ENCODE results near the gene NCDN.
"Not testable (repeated sequence)": the region's sequence is repeated elsewhere in the genome, so short reads cannot be mapped to it uniquely, and the experiment has no call there.

NCDN gene

DNA sequence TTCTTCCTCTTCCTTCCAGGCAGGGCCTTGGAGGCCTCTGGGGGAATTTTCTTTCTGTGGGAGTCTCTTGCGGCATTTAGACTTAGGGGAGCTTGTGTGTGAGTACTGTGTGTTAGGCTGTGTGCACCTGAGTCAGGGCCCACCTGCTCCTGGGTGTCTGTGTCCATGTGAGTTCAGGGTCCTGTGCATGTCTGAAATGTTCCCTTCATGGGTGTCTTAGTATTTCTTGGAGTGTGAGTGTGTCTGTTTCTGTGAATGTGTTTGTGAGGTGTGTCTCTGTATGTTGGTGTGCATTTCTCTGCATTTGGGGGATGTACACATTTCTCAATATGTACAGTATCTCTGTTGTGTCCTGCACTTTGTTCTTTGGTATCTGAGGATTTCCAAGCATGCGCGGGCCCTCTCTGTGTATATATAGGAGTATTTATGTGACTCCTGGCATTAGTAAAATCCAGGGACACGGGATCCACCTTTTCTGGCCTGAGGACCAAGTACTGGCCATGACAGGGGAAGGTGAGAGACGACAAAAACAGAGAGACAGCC is 17.9 kb downstream of the NCDN start:
- H2BK15ac ChIP-seq (ENCODE audit: low read length), result no peak overlapping the region
- no peak overlapping the region for H3K18ac ChIP-seq (ENCODE audit: low read length)
- no peak overlapping the region for H2AFZ ChIP-seq (ENCODE audit: low read length)
- no peak overlapping the region for H3K9ac ChIP-seq (ENCODE audit: low read depth, low read length, poor library complexity)
- peaks cover 55 to 86% (median 74%) of the 10 kb centered on the region in 3 experiments for H3K27me3 ChIP-seq (ENCODE audit: control insufficient read depth in 3 of 3, insufficient read depth in 3 of 3, low read depth in 1 of 3, low read length in 3 of 3)
- H3K4ac ChIP-seq (ENCODE audit: low read length), result no peak overlapping the region
- WGBS, 2 donors (ENCODE audit: extremely low coverage in 2 of 2, insufficient read length in 2 of 2, insufficient replicate concordance in 1 of 2), result no CpG with 5 or more reads among the region's 5 CpGs
- no peak overlapping the region for H3K14ac ChIP-seq (ENCODE audit: low read length)
- no peak overlapping the region for H2BK5ac ChIP-seq (ENCODE audit: low read length)
- H4K91ac ChIP-seq (ENCODE audit: low read depth, low read length, poor library complexity), result no peak overlapping the region
- peak overlapping the region in 1 of 2 donors; percentile 22 for H3K4me3 ChIP-seq (ENCODE audit: low read length in 2 of 2)
- no peak overlapping the region for H2BK12ac ChIP-seq (ENCODE audit: low read length)
- no peaks in the 10 kb centered on the region for H3K36me3 ChIP-seq (replicated peaks in 1 of 2; ENCODE audit: control insufficient read depth in 2 of 2, insufficient read depth in 2 of 2, low read length in 2 of 2)
- H3K4me2 ChIP-seq (ENCODE audit: insufficient read depth, low read length, poor library complexity, severe bottlenecking), result no peak overlapping the region
- no peak overlapping the region for H2AK5ac ChIP-seq (ENCODE audit: low read depth, low read length)
- H3K79me1 ChIP-seq (ENCODE audit: low read depth, low read length), result no peaks in the 10 kb centered on the region
- H4K8ac ChIP-seq (ENCODE audit: low read depth, low read length), result no peak overlapping the region
- no peak overlapping the region for H2BK120ac ChIP-seq (ENCODE audit: low read depth, low read length)
- no peak overlapping the region for H3K23ac ChIP-seq (ENCODE audit: low read depth, low read length, poor library complexity)
- no peaks in the 10 kb centered on the region for H3K9me3 ChIP-seq (replicated peaks in 1 of 2; ENCODE audit: control insufficient read depth in 2 of 2, insufficient read depth in 1 of 2, low read depth in 1 of 2, low read length in 2 of 2)
- H3K4me1 ChIP-seq (ENCODE audit: control insufficient read depth in 2 of 2, insufficient read depth in 1 of 2, low read depth in 1 of 2, low read length in 2 of 2), result peaks cover 3 to 12% of the 10 kb centered on the region in 2 donors
- no peak for DNase-seq (ENCODE audit: low spot score)
- H3K27ac ChIP-seq (replicated peaks; ENCODE audit: low read length), result no peak overlapping the region

DNA sequence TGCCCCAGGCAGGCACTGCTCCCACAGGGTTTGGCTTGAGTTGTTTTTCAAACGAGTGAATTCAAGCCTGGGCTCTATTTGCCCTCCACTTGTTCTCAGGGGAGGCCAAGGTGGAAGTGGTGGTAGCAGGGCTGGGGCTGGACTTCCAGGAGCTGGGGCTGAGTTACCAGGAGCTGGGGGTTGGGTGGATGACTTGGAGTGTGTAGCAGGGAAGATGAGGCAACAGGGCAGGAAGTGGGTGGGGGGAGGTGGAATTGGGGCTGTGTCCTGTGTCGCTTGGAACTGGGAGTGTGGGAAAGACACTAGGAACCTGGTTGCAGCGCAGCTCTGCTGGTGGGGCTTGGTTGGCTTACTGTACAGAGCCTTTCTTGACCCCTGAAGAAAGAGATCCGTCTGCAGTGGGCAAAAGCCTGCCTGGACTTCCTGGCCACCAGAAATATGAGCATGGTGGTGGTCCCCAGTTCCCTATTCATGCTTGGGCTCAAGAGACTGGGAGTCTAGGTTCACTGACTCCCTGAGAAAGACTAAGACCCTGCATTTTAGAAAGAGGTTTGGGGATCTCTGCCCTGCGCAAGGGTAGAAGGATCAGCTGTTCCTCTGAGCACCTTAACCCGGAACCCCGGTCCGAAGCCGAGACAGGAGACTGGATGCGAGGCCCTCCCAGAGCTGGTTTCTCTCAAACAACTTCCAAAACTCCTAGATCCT is 18.6 kb downstream of the NCDN start:
- no peak overlapping the region for H2AK5ac ChIP-seq (ENCODE audit: low read depth, low read length)
- no peaks in the 10 kb centered on the region for H3K79me1 ChIP-seq (ENCODE audit: low read depth, low read length)
- H3K27ac ChIP-seq (replicated peaks; ENCODE audit: low read length), result no peak overlapping the region
- H2AFZ ChIP-seq (ENCODE audit: low read length), result no peak overlapping the region
- no peak overlapping the region for H2BK120ac ChIP-seq (ENCODE audit: low read depth, low read length)
- no CpG with 5 or more reads among the region's 10 CpGs for WGBS, 2 donors (ENCODE audit: extremely low coverage in 2 of 2, insufficient read length in 2 of 2, insufficient replicate concordance in 1 of 2)
- no peak overlapping the region for H2BK5ac ChIP-seq (ENCODE audit: low read length)
- H2BK12ac ChIP-seq (ENCODE audit: low read length), result no peak overlapping the region
- no peak overlapping the region for H4K8ac ChIP-seq (ENCODE audit: low read depth, low read length)
- no peak overlapping the region for H3K4me3 ChIP-seq (ENCODE audit: low read length in 2 of 2)
- no peak overlapping the region for H4K91ac ChIP-seq (ENCODE audit: low read depth, low read length, poor library complexity)
- H3K18ac ChIP-seq (ENCODE audit: low read length), result no peak overlapping the region
- H3K4me1 ChIP-seq (ENCODE audit: control insufficient read depth in 2 of 2, insufficient read depth in 1 of 2, low read depth in 1 of 2, low read length in 2 of 2), result peaks cover 3 to 12% of the 10 kb centered on the region in 2 donors
- H3K4me2 ChIP-seq (ENCODE audit: insufficient read depth, low read length, poor library complexity, severe bottlenecking), result peak overlapping the region; percentile 37
- H3K14ac ChIP-seq (ENCODE audit: low read length), result no peak overlapping the region
- no peaks in the 10 kb centered on the region for H3K36me3 ChIP-seq (replicated peaks in 1 of 2; ENCODE audit: control insufficient read depth in 2 of 2, insufficient read depth in 2 of 2, low read length in 2 of 2)
- no peak overlapping the region for H3K23ac ChIP-seq (ENCODE audit: low read depth, low read length, poor library complexity)
- no peak overlapping the region for H3K9ac ChIP-seq (ENCODE audit: low read depth, low read length, poor library complexity)
- H2BK15ac ChIP-seq (ENCODE audit: low read length), result no peak overlapping the region
- H3K27me3 ChIP-seq (ENCODE audit: control insufficient read depth in 3 of 3, insufficient read depth in 3 of 3, low read depth in 1 of 3, low read length in 3 of 3), result peaks cover 55 to 82% (median 72%) of the 10 kb centered on the region in 3 experiments
- H3K4ac ChIP-seq (ENCODE audit: low read length), result no peak overlapping the region
- no peak for DNase-seq (ENCODE audit: low spot score)
- no peaks in the 10 kb centered on the region for H3K9me3 ChIP-seq (replicated peaks in 1 of 2; ENCODE audit: control insufficient read depth in 2 of 2, insufficient read depth in 1 of 2, low read depth in 1 of 2, low read length in 2 of 2)

DNA sequence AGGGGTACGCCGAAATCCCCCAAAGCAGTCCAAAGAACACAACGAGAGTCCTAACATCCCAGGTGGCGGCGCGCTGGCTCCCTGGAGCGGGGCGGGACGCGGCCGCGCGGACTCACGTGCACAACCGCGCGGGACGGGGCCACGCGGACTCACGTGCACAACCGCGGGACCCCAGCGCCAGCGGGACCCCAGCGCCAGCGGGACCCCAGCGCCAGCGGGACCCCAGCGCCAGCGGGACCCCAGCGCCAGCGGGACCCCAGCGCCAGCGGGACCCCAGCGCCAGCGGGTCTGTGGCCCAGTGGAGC is 19.1 kb downstream of the NCDN start:
- not testable (repeated sequence) for H3K4ac ChIP-seq (ENCODE audit: low read length); H4K91ac ChIP-seq (ENCODE audit: low read depth, low read length, poor library complexity); H2BK12ac ChIP-seq (ENCODE audit: low read length); H2BK120ac ChIP-seq (ENCODE audit: low read depth, low read length); H3K27ac ChIP-seq (replicated peaks; ENCODE audit: low read length); H3K9me3 ChIP-seq (replicated peaks in 1 of 2; ENCODE audit: control insufficient read depth in 2 of 2, insufficient read depth in 1 of 2, low read depth in 1 of 2, low read length in 2 of 2); H2AK5ac ChIP-seq (ENCODE audit: low read depth, low read length); H3K14ac ChIP-seq (ENCODE audit: low read length); H3K79me1 ChIP-seq (ENCODE audit: low read depth, low read length); H3K36me3 ChIP-seq (replicated peaks in 1 of 2; ENCODE audit: control insufficient read depth in 2 of 2, insufficient read depth in 2 of 2, low read length in 2 of 2); H3K9ac ChIP-seq (ENCODE audit: low read depth, low read length, poor library complexity); H2BK15ac ChIP-seq (ENCODE audit: low read length); DNase-seq (ENCODE audit: low spot score); H4K8ac ChIP-seq (ENCODE audit: low read depth, low read length); H3K4me3 ChIP-seq (ENCODE audit: low read length in 2 of 2); H3K23ac ChIP-seq (ENCODE audit: low read depth, low read length, poor library complexity); H2AFZ ChIP-seq (ENCODE audit: low read length); H2BK5ac ChIP-seq (ENCODE audit: low read length)
- H3K4me1 ChIP-seq (ENCODE audit: control insufficient read depth in 2 of 2, insufficient read depth in 1 of 2, low read depth in 1 of 2, low read length in 2 of 2), result peaks cover 3 to 12% of the 10 kb centered on the region in 2 donors
- peak overlapping the region; percentile 39 for H3K4me2 ChIP-seq (ENCODE audit: insufficient read depth, low read length, poor library complexity, severe bottlenecking)
- no CpG with 5 or more reads among the region's 37 CpGs for WGBS, 2 donors (ENCODE audit: extremely low coverage in 2 of 2, insufficient read length in 2 of 2, insufficient replicate concordance in 1 of 2)
- H3K27me3 ChIP-seq (ENCODE audit: control insufficient read depth in 3 of 3, insufficient read depth in 3 of 3, low read depth in 1 of 3, low read length in 3 of 3), result peaks cover 53 to 77% (median 67%) of the 10 kb centered on the region in 3 experiments
- H3K18ac ChIP-seq (ENCODE audit: low read length), result peak overlapping the region; percentile 39

DNA sequence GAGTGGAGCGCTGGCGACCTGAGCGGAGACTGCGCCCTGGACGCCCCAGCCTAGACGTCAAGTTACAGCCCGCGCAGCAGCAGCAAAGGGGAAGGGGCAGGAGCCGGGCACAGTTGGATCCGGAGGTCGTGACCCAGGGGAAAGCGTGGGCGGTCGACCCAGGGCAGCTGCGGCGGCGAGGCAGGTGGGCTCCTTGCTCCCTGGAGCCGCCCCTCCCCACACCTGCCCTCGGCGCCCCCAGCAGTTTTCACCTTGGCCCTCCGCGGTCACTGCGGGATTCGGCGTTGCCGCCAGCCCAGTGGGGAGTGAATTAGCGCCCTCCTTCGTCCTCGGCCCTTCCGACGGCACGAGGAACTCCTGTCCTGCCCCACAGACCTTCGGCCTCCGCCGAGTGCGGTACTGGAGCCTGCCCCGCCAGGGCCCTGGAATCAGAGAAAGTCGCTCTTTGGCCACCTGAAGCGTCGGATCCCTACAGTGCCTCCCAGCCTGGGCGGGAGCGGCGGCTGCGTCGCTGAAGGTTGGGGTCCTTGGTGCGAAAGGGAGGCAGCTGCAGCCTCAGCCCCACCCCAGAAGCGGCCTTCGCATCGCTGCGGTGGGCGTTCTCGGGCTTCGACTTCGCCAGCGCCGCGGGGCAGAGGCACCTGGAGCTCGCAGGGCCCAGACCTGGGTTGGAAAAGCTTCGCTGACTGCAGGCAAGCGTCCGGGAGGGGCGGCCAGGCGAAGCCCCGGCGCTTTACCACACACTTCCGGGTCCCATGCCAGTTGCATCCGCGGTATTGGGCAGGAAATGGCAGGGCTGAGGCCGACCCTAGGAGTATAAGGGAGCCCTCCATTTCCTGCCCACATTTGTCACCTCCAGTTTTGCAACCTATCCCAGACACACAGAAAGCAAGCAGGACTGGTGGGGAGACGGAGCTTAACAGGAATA is 19.7 kb downstream of the NCDN start:
- no peak overlapping the region for H4K91ac ChIP-seq (ENCODE audit: low read depth, low read length, poor library complexity)
- peaks cover 53 to 70% (median 60%) of the 10 kb centered on the region in 3 experiments for H3K27me3 ChIP-seq (ENCODE audit: control insufficient read depth in 3 of 3, insufficient read depth in 3 of 3, low read depth in 1 of 3, low read length in 3 of 3)
- peak overlapping the region; percentile 82 for H3K18ac ChIP-seq (ENCODE audit: low read length)
- peak overlapping the region; percentile 57 for H4K8ac ChIP-seq (ENCODE audit: low read depth, low read length)
- H2BK120ac ChIP-seq (ENCODE audit: low read depth, low read length), result no peak overlapping the region
- H3K27ac ChIP-seq (replicated peaks; ENCODE audit: low read length), result no peak overlapping the region
- no peaks in the 10 kb centered on the region for H3K79me1 ChIP-seq (ENCODE audit: low read depth, low read length)
- H3K14ac ChIP-seq (ENCODE audit: low read length), result peak overlapping the region; percentile 56
- peak overlapping the region; percentile 67 for H2AK5ac ChIP-seq (ENCODE audit: low read depth, low read length)
- H3K4me1 ChIP-seq (ENCODE audit: control insufficient read depth in 2 of 2, insufficient read depth in 1 of 2, low read depth in 1 of 2, low read length in 2 of 2), result peaks cover 3 to 12% of the 10 kb centered on the region in 2 donors
- WGBS, 2 donors (ENCODE audit: extremely low coverage in 2 of 2, insufficient read length in 2 of 2, insufficient replicate concordance in 1 of 2), result no CpG with 5 or more reads among the region's 70 CpGs
- peak overlapping the region; percentile 55 for H2BK15ac ChIP-seq (ENCODE audit: low read length)
- H2BK5ac ChIP-seq (ENCODE audit: low read length), result peak overlapping the region; percentile 91
- peak overlapping the region; percentile 63 for H3K9ac ChIP-seq (ENCODE audit: low read depth, low read length, poor library complexity)
- H2AFZ ChIP-seq (ENCODE audit: low read length), result peak overlapping the region; percentile 70
- no peak for DNase-seq (ENCODE audit: low spot score)
- H3K36me3 ChIP-seq (replicated peaks in 1 of 2; ENCODE audit: control insufficient read depth in 2 of 2, insufficient read depth in 2 of 2, low read length in 2 of 2), result no peaks in the 10 kb centered on the region
- peak overlapping the region in 1 of 2 donors; percentile 65 for H3K4me3 ChIP-seq (ENCODE audit: low read length in 2 of 2)
- H3K23ac ChIP-seq (ENCODE audit: low read depth, low read length, poor library complexity), result no peak overlapping the region
- H2BK12ac ChIP-seq (ENCODE audit: low read length), result peak overlapping the region; percentile 5
- no peaks in the 10 kb centered on the region for H3K9me3 ChIP-seq (replicated peaks in 1 of 2; ENCODE audit: control insufficient read depth in 2 of 2, insufficient read depth in 1 of 2, low read depth in 1 of 2, low read length in 2 of 2)
- H3K4ac ChIP-seq (ENCODE audit: low read length), result no peak overlapping the region
- H3K4me2 ChIP-seq (ENCODE audit: insufficient read depth, low read length, poor library complexity, severe bottlenecking), result peak overlapping the region; percentile 39
